Endothelial cell (in vitro differentiated cells): Measurements from ENCODE around the gene HNRNPU. TPM values are rescaled to one million over a fixed set of nuclear protein-coding genes. Genes with fewer than 3 reads are reported as not detected.

Experiments
- DNase-seq: peaks from one replicate; pipeline ENCODE4 v3.0.0; 2021; ENCODE audit warnings: low spot score
- H3K27ac Mint-ChIP-seq: one replicate; pipeline ENCODE4 v1.8.0; 2021; ENCODE audit warnings: mixed read lengths, inconsistent platforms; ENCODE audit not compliant: unreplicated experiment
- H3K27me3 Mint-ChIP-seq: one replicate; pipeline ENCODE4 v1.8.0; 2021; ENCODE audit warnings: mild to moderate bottlenecking, moderate library complexity, mixed read lengths, inconsistent platforms; ENCODE audit not compliant: unreplicated experiment
- H3K36me3 Mint-ChIP-seq: one replicate; pipeline ENCODE4 v1.8.0; 2021; ENCODE audit warnings: mild to moderate bottlenecking, low read depth, mixed read lengths, inconsistent platforms; ENCODE audit not compliant: unreplicated experiment
- H3K4me1 Mint-ChIP-seq: one replicate; pipeline ENCODE4 v1.8.0; 2021; ENCODE audit warnings: mild to moderate bottlenecking, mixed read lengths, inconsistent platforms; ENCODE audit not compliant: unreplicated experiment
- H3K4me3 Mint-ChIP-seq: one replicate; pipeline ENCODE4 v1.8.0; 2021; ENCODE audit warnings: mild to moderate bottlenecking, mixed read lengths, inconsistent platforms; ENCODE audit not compliant: unreplicated experiment
- H3K9me3 Mint-ChIP-seq: one replicate; pipeline ENCODE4 v1.8.0; 2021; ENCODE audit warnings: mixed read lengths, inconsistent platforms; ENCODE audit not compliant: unreplicated experiment
- CTCF ChIP-seq: fragments of 200-600 bp; sonication (generic); IDR thresholded peaks from one replicate; pipeline ENCODE4 v1.5.0; 2021; ENCODE audit warnings: antibody characterized with exemption; ENCODE audit not compliant: unreplicated experiment
- total RNA-seq: library from RNA; stranded (reverse); fragmentation: NEBNext Ultra II Directional; extraction: Animal tissue kit (Norgen Biotek cat#: 25700); gene quantifications from one replicate; pipeline ENCODE4 v1.2.1, GENCODE V29; 2021; ENCODE audit not compliant: unreplicated experiment

Gene HNRNPU
- total RNA-seq, 1 donor from 2014 or later: 381 TPM

- peaks cover 15% of the 10 kb centered on the region for H3K27me3 Mint-ChIP-seq
- H3K9me3 Mint-ChIP-seq: no peaks in the 10 kb centered on the region
- H3K27ac Mint-ChIP-seq: no peak overlapping the region
- no peak overlapping the region for H3K4me3 Mint-ChIP-seq
- H3K4me1 Mint-ChIP-seq: peaks cover 5% of the 10 kb centered on the region
- no peak for TF ChIP-seq CTCF
- no peak for DNase-seq
- no peaks in the 10 kb centered on the region for H3K36me3 Mint-ChIP-seq
Measured at GRCh38 chr1:244813327-244813726, 51.0 kb downstream of the HNRNPU start.

GRCh38 chr1:244810221-244810620 lies 54.1 kb downstream of the HNRNPU start:
- no peaks in the 10 kb centered on the region for H3K36me3 Mint-ChIP-seq
- H3K4me1 Mint-ChIP-seq: no peaks in the 10 kb centered on the region
- H3K27ac Mint-ChIP-seq: no peak overlapping the region
- DNase-seq: no peak
- peak overlapping the region; percentile 51 for H3K4me3 Mint-ChIP-seq
- no peaks in the 10 kb centered on the region for H3K9me3 Mint-ChIP-seq
- TF ChIP-seq CTCF: no peak
- H3K27me3 Mint-ChIP-seq: peaks cover 8% of the 10 kb centered on the region

GRCh38 chr1:244807138-244807537 lies 57.2 kb downstream of the HNRNPU start:
- Mint-ChIP-seq H3K36me3 (no peaks in the 10 kb centered on the region), H3K4me3 (no peak overlapping the region), H3K4me1 (no peaks in the 10 kb centered on the region), H3K27ac (no peak overlapping the region), H3K9me3 (no peaks in the 10 kb centered on the region), H3K27me3 (peaks cover 6% of the 10 kb centered on the region)
- no peak for TF ChIP-seq CTCF
- DNase-seq: no peak

- no peak overlapping the region for H3K27ac Mint-ChIP-seq
- H3K27me3 Mint-ChIP-seq: no peaks in the 10 kb centered on the region
- H3K36me3 Mint-ChIP-seq: no peaks in the 10 kb centered on the region
- no peak for DNase-seq
- no peak overlapping the region for H3K4me3 Mint-ChIP-seq
- no peaks in the 10 kb centered on the region for H3K9me3 Mint-ChIP-seq
- no peak for TF ChIP-seq CTCF
- no peaks in the 10 kb centered on the region for H3K4me1 Mint-ChIP-seq
Measured at GRCh38 chr1:244804841-244805240, 59.5 kb downstream of the HNRNPU start.

GRCh38 chr1:244802556-244803239 lies 61.6 kb downstream of the HNRNPU start:
- no peak overlapping the region for H3K27ac Mint-ChIP-seq
- no peaks in the 10 kb centered on the region for H3K36me3 Mint-ChIP-seq
- H3K27me3 Mint-ChIP-seq: no peaks in the 10 kb centered on the region
- H3K4me1 Mint-ChIP-seq: no peaks in the 10 kb centered on the region
- no peaks in the 10 kb centered on the region for H3K9me3 Mint-ChIP-seq
- no peak for DNase-seq
- no peak for TF ChIP-seq CTCF
- no peak overlapping the region for H3K4me3 Mint-ChIP-seq
